Psoas muscle (tissue), 8 donors: ENCODE results near the gene R3HCC1L. TPM values are rescaled to one million over a fixed set of nuclear protein-coding genes. Genes with fewer than 3 reads are reported as not detected.

Source experiments
- ATAC-seq, 4 donors: fragments of 200-7000 bp; cut with Tn5 transposase; one replicate each; pipeline ENCODE4 v1.9.1; 2020; ENCODE audit warnings: moderate library complexity in 3 of 4, mild to moderate bottlenecking in 2 of 4
- DNase-seq, 2 donors: peaks; one replicate each; pipeline ENCODE4 v3.0.0-alpha.2; 2020
- H3K27ac ChIP-seq: fragments of 200-600 bp; one replicate; pipeline ENCODE4 v1.8.0; 2022
- H3K27me3 ChIP-seq, 3 donors: fragments of 200-600 bp in 1 of 3; one replicate each; pipeline versions ENCODE4 v1.6.1 to v1.8.0; 2013 to 2022; ENCODE audit warnings: low read length in 2 of 3, mild to moderate bottlenecking in 2 of 3, moderate library complexity in 1 of 3; ENCODE audit not compliant: insufficient read depth in 3 of 3
- H3K36me3 ChIP-seq, 2 donors: fragments of 200-600 bp in 1 of 2; one replicate each; pipeline versions ENCODE4 v1.6.1 to v1.8.0; 2013 to 2022; ENCODE audit warnings: low read depth in 1 of 2, mild to moderate bottlenecking in 1 of 2, moderate library complexity in 1 of 2; ENCODE audit not compliant: insufficient read depth in 1 of 2
- H3K4me1 ChIP-seq: fragments of 200-600 bp; one replicate; pipeline ENCODE4 v1.8.0; 2022
- H3K4me3 ChIP-seq: fragments of 200-600 bp; one replicate; pipeline ENCODE4 v1.8.0; 2022; ENCODE audit warnings: mild to moderate bottlenecking
- H3K9me3 ChIP-seq: fragments of 200-600 bp; one replicate; pipeline ENCODE4 v1.8.0; 2022
- CTCF ChIP-seq: fragments of 200-600 bp; IDR thresholded peaks from one replicate; pipeline ENCODE4 v1.8.0; 2022; ENCODE audit warnings: antibody characterized with exemption
- WGBS, 3 donors: extraction: QIAGEN DNeasy Blood & Tissue Kit; methylation state at CpG; one replicate each; pipeline versions ENCODE4 v1.1.6 to v1.1.7; 2013; 5-methylcytosine and 5-hydroxymethylcytosine counted together
- intact Hi-C, 2 donors: fragments of 100-400 bp; cut with DNase I; formaldehyde crosslinking; loops; one replicate each; pipeline versions ENCODE4 v1.11.0 to v1.14.2; 2022
- polyA plus RNA-seq, 3 donors: library from polyadenylated mRNA; stranded (reverse); fragments of 200-250 nt; gene quantifications; one replicate each; pipeline ENCODE4 v1.2.3, GENCODE V29; 2013
- total RNA-seq, 4 donors: library from RNA; stranded (reverse); fragmentation: NEBNext Ultra II Directional in 2 of 4; extraction: Animal tissue kit (Norgen Biotek cat#: 25700) in 2 of 4; gene quantifications; one replicate each; pipeline versions ENCODE4 v1.2.1 to v1.2.4, GENCODE V29; 2021 to 2023
- donor health status: healthy with polysubstance abuse.
- donor health status: DM: no; HTN: no; CAD: no; lungs with moderate emphysema.
- donor health status: Bipolar disorder and iron deficiency.
- donor health status: healthy.
- donor health status: DM: yes; HTN: yes; CAD: no.
- donor health status: DM: no; HTN: no; CAD: no.
- donor health status: DM: no; HTN: no; CAD: no.
- donor health status: DM: yes; HTN: yes; CAD: no.

Gene R3HCC1L
- total and polyA plus RNA-seq, 7 donors = 5.2 to 18.3 (median 6.2) TPM

DNA sequence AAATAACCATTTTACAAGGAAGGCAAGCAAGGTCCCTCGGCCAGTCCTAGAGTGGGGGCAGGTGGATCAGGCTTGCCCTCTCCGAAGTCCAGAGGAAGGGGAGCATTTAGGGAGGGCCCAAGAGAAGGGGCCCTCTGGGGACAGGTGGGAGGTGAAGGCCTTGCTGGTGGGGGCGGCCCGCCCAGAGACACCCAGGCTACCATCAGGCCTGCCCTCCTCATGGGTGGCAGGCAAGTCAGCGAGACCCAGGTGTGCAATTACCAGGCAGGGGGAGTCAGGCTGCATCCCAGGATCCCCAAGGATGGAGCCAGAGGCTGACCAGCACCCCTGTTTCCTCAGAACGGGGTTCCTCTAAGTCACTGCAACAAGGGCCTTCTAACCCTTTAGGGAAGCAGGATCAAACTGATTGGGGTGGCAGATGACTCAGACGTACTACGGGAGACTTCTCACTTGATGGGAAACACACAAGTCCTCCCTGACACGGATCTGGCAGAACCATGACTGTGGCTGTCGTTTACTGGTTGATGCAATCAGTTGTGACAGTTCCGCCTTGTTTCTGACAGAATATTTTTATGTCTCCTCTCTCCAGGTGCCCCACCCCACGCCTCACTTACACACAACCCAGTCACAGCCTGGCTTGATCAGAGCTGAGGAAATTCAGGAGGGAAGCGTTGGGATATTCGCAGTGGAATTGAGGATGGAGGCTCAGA is 125.3 kb downstream of the R3HCC1L start:
- intact Hi-C loops = loop anchor here (5.0 to 10.0 kb wide), 3 partner anchors 48 to 405 kb away; no protein-coding TSS in a partner anchor
- H3K27me3 ChIP-seq = no peaks in the 10 kb centered on the region
- no peak for TF ChIP-seq CTCF
- peaks cover 0 to 35% of the 10 kb centered on the region in 2 donors for H3K36me3 ChIP-seq
- H3K4me1 ChIP-seq = peaks cover 9% of the 10 kb centered on the region
- no peak overlapping the region for H3K4me3 ChIP-seq
- 75 to 79% (median 77%) methylated on average over 14 of the region's 14 CpGs for WGBS, 3 donors
- H3K9me3 ChIP-seq = no peaks in the 10 kb centered on the region
- no peak for ATAC-seq
- H3K27ac ChIP-seq = no peak overlapping the region
- no peak for DNase-seq

GRCh38 chr10:98260350-98260749 is 125.9 kb downstream of the R3HCC1L start:
- TF ChIP-seq CTCF = no peak
- intact Hi-C loops = loop anchor here in 1 of 2 donors (5.0 to 10.0 kb wide), 2 partner anchors 47 to 164 kb away; no protein-coding TSS in a partner anchor
- H3K36me3 ChIP-seq = peaks cover 0 to 29% of the 10 kb centered on the region in 2 donors

DNA sequence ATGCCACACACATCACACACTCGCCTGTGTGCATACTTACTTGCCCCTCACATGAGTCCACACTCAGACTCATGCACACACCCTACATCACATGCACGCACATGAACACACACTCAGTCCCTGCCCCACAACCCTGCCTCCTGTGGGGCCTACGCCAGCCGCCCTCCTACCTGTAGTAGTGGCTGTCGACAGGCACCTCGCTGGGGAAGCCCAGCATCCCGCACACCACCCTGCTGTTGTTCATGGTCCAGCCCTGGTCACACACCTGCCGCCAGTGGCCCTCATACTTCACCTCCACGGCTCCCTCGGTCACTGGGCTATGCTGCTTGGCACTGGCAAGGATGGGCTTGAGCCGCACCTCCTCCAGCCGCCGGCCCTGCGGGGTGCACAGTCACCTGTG is 126.3 kb downstream of the R3HCC1L start:
- DNase-seq (no peak), ATAC-seq (no peak)
- Histone ChIP-seq H3K36me3 (peaks cover 0 to 26% of the 10 kb centered on the region in 2 donors), H3K9me3 (no peaks in the 10 kb centered on the region), H3K4me1 (peaks cover 9% of the 10 kb centered on the region), H3K27ac (no peak overlapping the region), H3K4me3 (no peak overlapping the region), H3K27me3 (no peaks in the 10 kb centered on the region)
- 85 to 95% (median 90%) methylated on average over 14 of the region's 14 CpGs for WGBS, 3 donors
- intact Hi-C loops = loop anchor here in 1 of 2 donors (5.0 to 10.0 kb wide), 2 partner anchors 47 to 164 kb away; no protein-coding TSS in a partner anchor
- no peak for TF ChIP-seq CTCF

More at GRCh38 chr10:98260350-98260749, 125.9 kb downstream of the R3HCC1L start:
- peaks cover 9% of the 10 kb centered on the region for H3K4me1 ChIP-seq
- DNase-seq = no peak
- H3K27me3 ChIP-seq = no peaks in the 10 kb centered on the region
- no peak overlapping the region for H3K4me3 ChIP-seq
- ATAC-seq = no peak
- WGBS, 3 donors = 65 to 71% (median 66%) methylated on average over 9 of the region's 9 CpGs
- H3K27ac ChIP-seq = no peak overlapping the region
- no peaks in the 10 kb centered on the region for H3K9me3 ChIP-seq

DNA sequence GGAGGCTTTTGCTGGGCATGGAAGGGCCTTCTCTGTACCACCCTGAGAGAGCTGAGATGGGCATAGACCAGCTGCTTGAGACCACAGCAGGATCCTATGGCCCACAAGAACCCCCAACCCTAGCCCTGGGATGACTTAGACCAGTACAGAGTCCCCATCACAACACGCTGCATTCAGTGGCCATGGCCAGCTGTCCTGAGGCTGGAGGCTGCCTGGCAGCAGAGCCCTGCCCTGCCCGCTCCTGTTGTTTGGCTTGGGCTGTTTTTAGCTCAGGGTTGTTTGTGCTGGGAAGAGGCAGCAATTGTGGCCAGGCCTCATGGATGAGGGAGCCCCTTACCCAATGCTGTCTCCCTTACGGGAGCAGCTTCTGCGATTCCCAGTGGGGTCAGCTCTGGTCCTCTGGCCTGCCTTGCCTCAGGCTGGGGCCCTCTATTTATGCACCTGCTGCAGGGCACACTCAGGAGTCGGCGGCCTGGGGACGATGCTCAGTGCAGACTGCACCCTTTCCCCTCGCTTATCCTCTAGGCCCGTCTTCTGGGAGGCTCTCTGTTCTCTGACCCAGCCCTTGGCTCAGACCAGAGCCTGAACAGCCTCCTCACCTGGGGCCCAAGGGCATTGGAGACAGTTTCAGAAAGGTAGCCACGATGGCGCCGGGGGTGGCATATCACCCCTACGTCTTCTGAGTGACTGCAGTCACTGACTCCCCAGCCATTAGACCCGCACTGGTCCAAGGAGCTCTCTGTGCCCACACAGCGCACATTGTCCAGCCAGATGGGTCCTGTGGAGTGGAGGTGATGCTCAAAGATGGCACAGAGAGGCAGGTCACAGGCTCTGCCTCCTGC is 127.2 kb downstream of the R3HCC1L start:
- DNase-seq (no peak), ATAC-seq (no peak)
- WGBS, 3 donors = 75 to 88% (median 75%) methylated on average over 15 of the region's 15 CpGs
- Histone ChIP-seq H3K9me3 (no peaks in the 10 kb centered on the region), H3K27me3 (no peaks in the 10 kb centered on the region), H3K4me3 (no peak overlapping the region), H3K36me3 (peaks cover 0 to 17% of the 10 kb centered on the region in 2 donors), H3K4me1 (peaks cover 16% of the 10 kb centered on the region), H3K27ac (no peak overlapping the region)
- intact Hi-C loops = loop anchor here (1.0 to 10.0 kb wide), 3 partner anchors 46 to 163 kb away; no protein-coding TSS in a partner anchor
- no peak for TF ChIP-seq CTCF
